Measurements from ENCODE around the gene DNAJC17. TPM values are rescaled to one million over a fixed set of nuclear protein-coding genes. Genes with fewer than 3 reads are reported as not detected.
A peak's percentile ranks its signal among the peaks of the same experiment; 100 is the strongest.

DNAJC17 gene
- total RNA-seq, 1 donor, result 21.8 TPM

- no peak for DNase-seq (ENCODE audit: low read depth in 2 of 3, low spot score in 2 of 3)
These were observed 24.6 kb upstream of the DNAJC17 start for GRCh38 chr15:40831861-40832260.

GRCh38 chr15:40830884-40831283 lies 23.6 kb upstream of the DNAJC17 start:
- no peak for DNase-seq (ENCODE audit: low read depth in 2 of 3, low spot score in 2 of 3)

GRCh38 chr15:40829115-40829514 lies 21.8 kb upstream of the DNAJC17 start:
- no peak for DNase-seq (ENCODE audit: low read depth in 2 of 3, low spot score in 2 of 3)

GRCh38 chr15:40828447-40829036 lies 21.3 kb upstream of the DNAJC17 start, which contains the start of gene PPP1R14D:
Gene PPP1R14D (minus strand): TSS chr15:40828708. CDS start chr15:40828641, 67 bp downstream.
- DNase-seq (ENCODE audit: low read depth in 2 of 3, low spot score in 2 of 3), result no peak

- no peak for DNase-seq (ENCODE audit: low read depth in 2 of 3, low spot score in 2 of 3)
These were observed 19.3 kb upstream of the DNAJC17 start for GRCh38 chr15:40826423-40827075.

- DNase-seq (ENCODE audit: low read depth in 2 of 3, low spot score in 2 of 3), result no peak
These were observed 18.6 kb upstream of the DNAJC17 start for GRCh38 chr15:40825661-40826422.

- no peak for DNase-seq (ENCODE audit: low read depth in 2 of 3, low spot score in 2 of 3)
These were observed 16.5 kb upstream of the DNAJC17 start for GRCh38 chr15:40823572-40824343.

GRCh38 chr15:40821195-40821594 lies 13.9 kb upstream of the DNAJC17 start:
- DNase-seq (ENCODE audit: low read depth in 2 of 3, low spot score in 2 of 3), result no peak

- DNase-seq (ENCODE audit: low read depth in 2 of 3, low spot score in 2 of 3), result no peak
These were observed 11.8 kb upstream of the DNAJC17 start for GRCh38 chr15:40819048-40819447.

GRCh38 chr15:40815042-40815698 lies 7.9 kb upstream of the DNAJC17 start:
- DNase-seq (ENCODE audit: low read depth in 2 of 3, low spot score in 2 of 3), result no peak

GRCh38 chr15:40812721-40813425 lies 5.6 kb upstream of the DNAJC17 start:
- DNase-seq (ENCODE audit: low read depth in 2 of 3, low spot score in 2 of 3), result no peak

GRCh38 chr15:40808861-40809450 lies 1.7 kb upstream of the DNAJC17 start:
- no peak for DNase-seq (ENCODE audit: low read depth in 2 of 3, low spot score in 2 of 3)

- no peak for DNase-seq (ENCODE audit: low read depth in 2 of 3, low spot score in 2 of 3)
These were observed 702 bp upstream of the DNAJC17 start for GRCh38 chr15:40807888-40808461.

- no peak for DNase-seq (ENCODE audit: low read depth in 2 of 3, low spot score in 2 of 3)
These were observed 623 bp downstream of the DNAJC17 start for GRCh38 chr15:40806672-40807027.

GRCh38 chr15:40803688-40804087 lies 3.6 kb downstream of the DNAJC17 start:
- DNase-seq (ENCODE audit: low read depth in 2 of 3, low spot score in 2 of 3), result no peak

GRCh38 chr15:40803076-40803475 lies 4.2 kb downstream of the DNAJC17 start:
- no peak for DNase-seq (ENCODE audit: low read depth in 2 of 3, low spot score in 2 of 3)

- no peak for DNase-seq (ENCODE audit: low read depth in 2 of 3, low spot score in 2 of 3)
These were observed 7.8 kb downstream of the DNAJC17 start for GRCh38 chr15:40799523-40799922.

GRCh38 chr15:40796512-40796911 lies 10.8 kb downstream of the DNAJC17 start:
- peak in 1 of 3 donors; percentile 29 for DNase-seq (ENCODE audit: low read depth in 2 of 3, low spot score in 2 of 3)

GRCh38 chr15:40796041-40796440 lies 11.2 kb downstream of the DNAJC17 start:
- no peak for DNase-seq (ENCODE audit: low read depth in 2 of 3, low spot score in 2 of 3)
